DMS114 treated with DMSO at 0.1 percent for 48 hours (cell line): ENCODE results near the gene USP5.
A peak's percentile ranks its signal among the peaks of the same experiment; 100 is the strongest.

Experiments used
- DNase-seq: peaks from one replicate; lab custom pipeline; 2025; ENCODE audit not compliant: unreplicated experiment; lab: John Stamatoyannopoulos, UW

Gene USP5

DNA sequence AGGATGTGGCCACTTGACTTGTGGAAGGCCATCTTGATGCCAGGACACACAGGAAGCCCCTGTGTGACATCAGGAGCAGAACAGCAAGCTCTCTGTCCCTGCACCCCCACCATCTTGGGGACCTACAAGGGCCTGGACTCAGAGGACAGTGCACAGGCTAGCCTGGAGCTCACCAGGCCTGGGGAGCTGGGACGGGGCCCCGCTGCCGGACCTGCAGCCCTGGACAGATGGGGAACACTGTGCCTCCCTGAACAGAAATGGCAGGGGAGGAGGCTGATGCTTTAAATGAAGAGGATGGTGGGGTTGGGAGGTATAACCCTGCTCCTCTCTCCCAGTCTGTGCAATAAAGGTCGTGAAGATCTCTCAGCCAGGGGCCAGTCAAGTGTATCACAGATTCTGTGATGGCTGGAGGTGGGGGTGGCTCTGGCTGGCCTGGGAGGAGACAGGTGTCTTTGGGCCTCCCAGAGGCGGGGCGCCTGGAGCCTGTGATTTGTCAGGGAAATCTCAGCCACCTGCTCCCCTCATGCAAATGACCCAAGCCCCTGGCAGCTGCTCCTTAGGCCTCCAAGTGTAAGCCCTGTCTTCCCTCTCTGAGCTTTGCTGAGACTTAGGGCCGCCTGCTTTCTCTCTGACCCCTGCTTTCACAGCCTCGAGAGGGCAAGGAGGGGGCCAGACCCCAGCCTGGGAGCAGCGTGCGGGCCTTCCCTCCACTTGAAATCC, 12.3 kb upstream of the USP5 start:
- DNase-seq, result no peak

DNA sequence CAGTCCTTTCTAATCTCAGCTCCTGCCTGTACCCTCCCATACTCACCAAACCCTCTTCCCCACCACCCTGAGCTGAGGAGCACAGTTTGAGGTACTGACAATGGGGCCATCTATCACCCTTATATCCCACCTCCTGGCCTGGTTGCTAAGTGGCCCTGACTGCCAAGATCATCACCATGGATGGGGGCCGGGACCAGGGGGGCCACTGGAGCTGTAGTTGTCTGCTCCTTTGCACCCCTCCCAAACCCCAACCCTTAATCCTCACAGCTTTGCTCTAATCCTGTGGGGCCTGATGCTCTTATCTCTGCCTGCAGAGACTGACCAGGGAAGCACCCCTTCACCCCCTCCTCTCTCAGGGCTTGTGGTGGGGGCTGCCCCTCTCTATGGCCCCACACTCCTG, 11.6 kb upstream of the USP5 start:
- DNase-seq, result no peak

DNA sequence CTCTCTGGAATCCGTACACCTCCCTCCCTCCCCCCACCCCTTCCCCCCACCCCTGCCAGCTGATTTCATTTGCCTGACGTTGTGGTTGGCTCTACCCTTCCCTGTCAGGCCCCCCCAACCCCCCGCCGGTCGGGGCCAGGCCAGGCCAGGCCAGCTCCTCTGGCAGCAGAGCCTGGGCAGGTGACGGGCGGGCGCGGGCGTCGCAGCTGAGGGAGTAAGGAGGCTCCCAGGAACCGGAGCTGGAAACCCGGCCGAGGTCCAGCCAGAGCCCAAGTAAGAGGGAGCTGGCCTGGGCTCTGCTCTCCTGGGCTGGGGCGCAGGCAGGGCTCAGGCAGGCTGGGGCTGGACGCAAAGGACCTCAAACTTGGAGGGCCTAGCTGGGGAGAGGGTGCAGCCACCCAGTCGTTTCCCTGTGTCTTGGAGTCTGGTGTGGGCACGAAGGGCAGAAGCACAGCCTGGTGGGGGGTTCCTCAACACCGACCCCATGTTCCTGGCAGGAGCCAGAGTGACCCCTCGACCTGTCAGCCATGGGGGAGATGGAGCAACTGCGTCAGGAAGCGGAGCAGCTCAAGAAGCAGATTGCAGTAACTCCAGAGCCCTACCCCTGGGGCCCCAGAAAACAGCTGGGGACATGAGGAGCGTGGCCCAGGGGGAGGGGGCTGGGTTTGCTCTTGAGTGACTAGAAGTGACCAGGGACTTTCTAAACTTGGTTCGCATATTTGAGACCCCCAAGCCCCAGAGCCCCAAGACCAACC, 11.0 kb upstream of the USP5 start, which contains the start of gene GNB3:
TSS of gene GNB3 (plus strand) at position 165 of the 755 bp plus-strand sequence. CDS start at position 528, 363 bp downstream.
- DNase-seq, result no peak

DNA sequence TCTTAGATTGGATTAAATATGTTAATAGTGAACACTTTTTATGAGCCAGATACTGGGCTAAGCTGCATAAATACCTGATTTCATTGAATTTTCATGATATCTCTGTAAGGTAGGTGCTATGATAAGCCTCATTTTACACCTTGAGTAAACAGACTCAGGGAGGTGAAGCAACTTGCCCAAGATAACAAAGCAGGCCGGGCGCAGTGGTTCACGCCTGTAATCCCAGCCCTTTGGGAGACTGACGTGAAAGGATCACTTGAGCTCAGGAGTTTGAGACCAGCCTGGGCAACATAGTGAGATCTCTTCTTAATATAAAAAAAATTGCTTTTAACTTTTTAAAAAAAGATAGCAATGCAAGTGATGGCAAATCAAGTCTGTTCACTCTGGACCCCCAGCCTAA, 9.9 kb upstream of the USP5 start:
- no peak for DNase-seq

DNA sequence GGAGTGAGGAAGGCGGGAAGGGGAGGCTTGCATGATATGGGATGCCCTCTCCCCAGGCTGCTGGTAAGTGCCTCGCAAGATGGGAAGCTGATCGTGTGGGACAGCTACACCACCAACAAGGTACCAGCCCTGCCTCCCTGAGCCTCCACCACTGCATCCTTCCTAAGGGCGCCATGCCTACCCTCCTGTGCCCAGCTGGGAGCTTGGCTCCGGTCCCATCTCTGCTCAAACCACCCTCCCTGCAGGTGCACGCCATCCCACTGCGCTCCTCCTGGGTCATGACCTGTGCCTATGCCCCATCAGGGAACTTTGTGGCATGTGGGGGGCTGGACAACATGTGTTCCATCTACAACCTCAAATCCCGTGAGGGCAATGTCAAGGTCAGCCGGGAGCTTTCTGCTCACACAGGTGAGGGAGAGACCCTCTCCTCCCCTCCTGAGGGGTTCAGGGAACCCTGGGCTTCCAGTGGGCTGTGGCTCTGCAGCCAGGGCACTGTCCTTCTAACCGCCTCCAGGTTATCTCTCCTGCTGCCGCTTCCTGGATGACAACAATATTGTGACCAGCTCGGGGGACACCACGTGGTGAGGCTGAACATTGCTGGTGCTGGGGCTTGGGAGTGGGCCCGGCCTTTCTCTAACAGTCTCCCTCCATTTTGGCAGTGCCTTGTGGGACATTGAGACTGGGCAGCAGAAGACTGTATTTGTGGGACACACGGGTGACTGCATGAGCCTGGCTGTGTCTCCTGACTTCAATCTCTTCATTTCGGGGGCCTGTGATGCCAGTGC, 8.6 kb upstream of the USP5 start:
- no peak for DNase-seq

DNA sequence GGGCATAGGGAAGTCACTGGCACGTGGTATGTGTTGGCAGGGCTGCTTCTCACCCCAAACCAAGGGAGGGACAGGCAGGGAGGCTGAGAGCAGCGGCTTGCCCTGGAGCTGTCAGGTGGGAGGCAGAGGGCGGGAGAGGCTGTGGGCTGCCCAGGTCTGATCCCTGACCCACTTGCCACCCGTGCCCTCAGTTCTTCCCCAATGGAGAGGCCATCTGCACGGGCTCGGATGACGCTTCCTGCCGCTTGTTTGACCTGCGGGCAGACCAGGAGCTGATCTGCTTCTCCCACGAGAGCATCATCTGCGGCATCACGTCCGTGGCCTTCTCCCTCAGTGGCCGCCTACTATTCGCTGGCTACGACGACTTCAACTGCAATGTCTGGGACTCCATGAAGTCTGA, 6.6 kb upstream of the USP5 start:
- no peak for DNase-seq

DNA sequence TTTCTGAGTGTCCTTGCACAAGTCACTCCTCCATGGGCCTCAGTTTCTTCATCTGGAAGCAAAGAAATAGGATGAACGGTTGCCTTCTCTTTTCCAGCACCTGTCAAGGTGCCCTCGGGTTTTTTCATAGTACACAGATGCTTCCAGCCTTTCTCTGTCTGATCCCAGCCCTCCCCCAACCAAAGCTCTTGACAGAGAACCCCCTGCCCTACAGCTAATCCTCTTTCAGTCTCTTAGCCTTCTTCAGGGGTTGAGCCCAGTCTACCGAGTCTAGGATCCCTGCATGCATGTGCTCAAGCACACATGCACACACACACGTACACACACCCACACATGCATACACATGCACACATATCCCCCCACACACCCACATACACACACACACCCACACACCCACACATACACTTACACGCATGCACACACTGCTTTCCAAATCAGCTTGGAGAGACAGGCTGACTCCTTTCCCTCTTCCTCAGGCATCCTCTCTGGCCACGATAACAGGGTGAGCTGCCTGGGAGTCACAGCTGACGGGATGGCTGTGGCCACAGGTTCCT, 5.6 kb upstream of the USP5 start:
- DNase-seq, result no peak

DNA sequence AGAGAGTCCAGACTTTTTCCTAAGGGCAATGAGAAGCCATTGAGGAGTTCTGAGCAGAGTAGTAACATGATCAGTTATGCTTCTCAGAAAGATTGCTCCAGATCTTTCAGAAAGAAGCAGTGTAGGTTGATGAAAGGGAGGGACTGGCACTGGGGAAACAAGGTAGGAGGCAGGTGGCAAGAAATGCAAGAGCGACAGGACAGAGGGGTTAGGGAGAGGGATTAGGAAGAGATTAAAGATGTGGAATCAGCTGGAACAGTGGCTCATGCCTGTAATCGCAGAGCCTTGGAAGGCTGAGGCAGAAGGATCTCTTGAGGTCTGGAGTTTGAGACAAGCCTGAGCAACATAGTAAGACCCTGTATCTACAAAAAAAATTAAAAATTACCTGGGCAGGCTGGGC, 4.3 kb upstream of the USP5 start:
- DNase-seq, result no peak

DNA sequence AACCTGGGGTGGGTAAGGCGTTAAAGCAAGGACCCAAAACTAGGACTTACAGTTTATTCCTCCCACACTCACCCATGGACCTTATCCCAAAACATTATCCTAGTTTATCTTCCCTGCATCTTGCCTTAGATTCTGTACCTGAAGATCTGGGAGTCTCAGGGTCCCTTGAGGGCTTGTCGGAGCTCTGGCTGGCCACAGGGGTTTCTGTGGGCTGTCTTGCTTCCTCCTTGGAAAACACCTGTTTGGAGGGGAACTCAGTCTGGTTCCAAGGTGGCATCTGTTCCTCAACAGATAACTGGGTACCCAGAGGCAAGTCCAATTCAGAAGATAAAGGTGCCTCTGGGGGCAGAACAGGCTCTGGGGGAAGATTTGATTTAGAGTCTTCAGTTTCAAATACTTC, 2.5 kb upstream of the USP5 start:
- DNase-seq, result no peak

DNA sequence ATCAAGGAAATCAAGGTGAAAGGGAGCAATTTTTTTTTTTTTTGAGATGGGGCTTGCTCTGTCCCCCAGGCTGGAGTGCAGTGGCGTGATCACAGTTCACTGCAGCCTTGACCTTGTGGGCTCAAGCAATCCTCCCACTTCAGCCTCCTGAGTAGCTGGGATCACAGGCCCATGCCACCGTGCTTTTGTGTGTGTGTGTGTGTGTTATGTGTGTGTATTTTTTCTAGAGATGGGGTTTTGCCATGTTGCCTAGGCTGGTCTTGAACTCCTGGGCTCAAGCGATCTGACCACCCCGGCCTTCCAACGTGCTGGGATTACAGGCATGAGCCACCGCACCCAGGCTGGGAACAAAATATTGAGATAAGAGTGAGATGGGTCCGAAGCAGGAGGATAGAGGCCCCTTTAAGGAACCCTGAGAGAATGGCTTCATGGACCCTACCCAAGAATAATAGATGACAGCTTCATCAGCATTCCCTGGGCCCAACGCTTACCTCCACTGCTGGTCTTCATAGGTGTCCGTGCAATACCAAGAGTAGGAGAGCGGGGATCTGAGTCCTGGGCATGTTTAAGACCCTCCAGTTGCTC, 1.9 kb upstream of the USP5 start:
- no peak for DNase-seq

DNA sequence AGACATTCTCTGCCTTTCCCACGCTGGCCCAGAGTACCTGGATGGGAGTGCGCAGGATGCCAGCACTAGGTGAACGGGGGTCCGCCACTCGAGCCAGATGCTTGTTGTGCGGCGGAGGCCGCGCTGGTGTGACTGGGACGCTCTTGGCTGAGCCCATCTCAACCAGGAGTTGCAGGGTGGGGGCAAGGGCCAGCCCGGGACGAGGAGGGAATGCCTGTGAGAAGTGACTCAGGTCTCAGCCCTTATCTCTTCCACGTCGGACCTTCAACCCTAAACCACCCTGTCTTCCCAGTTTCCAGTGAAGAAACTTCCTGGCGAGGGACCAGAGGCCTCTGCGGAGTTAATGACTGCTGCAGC, 1.2 kb upstream of the USP5 start:
- DNase-seq, result no peak

DNA sequence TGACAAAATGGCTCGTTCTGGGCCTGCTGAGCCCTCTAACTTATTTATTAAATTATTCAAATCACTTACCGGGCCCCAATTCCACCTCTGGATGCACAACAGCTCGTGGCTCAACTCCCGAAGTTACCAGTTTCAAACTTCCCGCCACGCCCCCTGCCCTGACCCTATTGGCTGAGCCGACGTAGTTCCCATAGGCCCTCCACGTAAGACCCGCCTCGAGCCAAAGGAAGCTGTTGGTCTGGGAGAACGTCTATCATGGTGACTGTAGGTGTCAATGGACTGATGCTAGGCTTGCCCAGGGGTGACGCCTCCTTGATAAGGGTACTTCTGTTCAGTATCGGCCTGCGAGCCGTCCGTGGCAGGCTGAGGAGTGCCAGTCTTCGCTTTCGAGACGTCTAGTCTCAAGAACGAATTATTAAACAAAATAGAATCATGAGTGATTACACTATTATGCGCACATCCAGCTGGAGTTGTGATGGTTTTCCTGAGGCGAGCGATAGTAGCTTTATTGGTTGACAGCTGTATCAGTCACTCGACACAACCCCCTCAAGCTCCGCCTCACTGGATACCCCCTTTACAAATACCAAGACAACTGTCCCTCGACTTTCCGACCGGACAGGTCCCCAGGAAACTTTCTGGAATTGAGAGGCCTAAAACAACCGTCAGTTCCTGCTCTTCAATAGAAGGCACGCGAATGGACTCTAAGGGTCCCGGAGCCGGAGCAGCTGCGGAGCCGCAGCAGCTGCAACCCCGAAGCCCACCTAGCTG, 613 bp upstream of the USP5 start, which contains the start of gene CDCA3:
TSS of gene CDCA3 (minus strand) at position 134 of the 768 bp plus-strand sequence. CDS start 334 bp downstream, outside the sequence.
- DNase-seq, result peak; percentile 98

DNA sequence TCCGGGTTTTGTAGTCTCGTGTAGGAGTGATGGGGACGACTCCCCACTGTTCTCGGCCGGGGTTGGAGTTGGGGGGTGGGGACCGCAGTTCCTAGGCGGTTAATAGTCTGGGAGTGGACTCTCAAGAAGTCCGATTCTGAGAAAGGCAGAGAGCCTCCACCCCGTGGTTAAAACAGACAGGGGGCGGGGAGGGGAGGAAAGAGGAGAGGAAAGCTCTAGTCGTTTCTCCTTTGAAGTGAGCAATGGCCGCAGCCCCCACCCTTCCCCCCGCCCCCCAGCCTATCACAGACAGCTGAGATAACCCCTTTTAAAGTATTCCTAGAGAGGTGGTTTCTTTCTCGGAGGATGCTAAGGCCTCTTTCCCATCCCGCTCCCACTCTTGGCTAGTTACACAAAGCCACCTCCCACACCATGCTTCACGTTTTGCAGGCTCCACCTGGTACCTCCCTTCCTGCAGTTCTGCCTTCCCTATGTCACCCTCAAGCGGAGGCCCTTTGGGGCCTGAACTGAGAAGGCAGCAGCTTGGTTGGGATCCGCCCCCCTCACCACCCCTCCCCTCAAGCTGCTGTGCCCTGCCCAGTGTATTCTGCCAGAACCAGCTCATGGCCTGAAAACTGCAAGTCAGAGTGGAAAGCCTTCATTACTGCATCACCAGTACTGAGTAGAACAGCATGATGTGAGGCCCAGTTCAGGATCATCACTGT, 853 bp downstream of the USP5 start:
- DNase-seq, result no peak

DNA sequence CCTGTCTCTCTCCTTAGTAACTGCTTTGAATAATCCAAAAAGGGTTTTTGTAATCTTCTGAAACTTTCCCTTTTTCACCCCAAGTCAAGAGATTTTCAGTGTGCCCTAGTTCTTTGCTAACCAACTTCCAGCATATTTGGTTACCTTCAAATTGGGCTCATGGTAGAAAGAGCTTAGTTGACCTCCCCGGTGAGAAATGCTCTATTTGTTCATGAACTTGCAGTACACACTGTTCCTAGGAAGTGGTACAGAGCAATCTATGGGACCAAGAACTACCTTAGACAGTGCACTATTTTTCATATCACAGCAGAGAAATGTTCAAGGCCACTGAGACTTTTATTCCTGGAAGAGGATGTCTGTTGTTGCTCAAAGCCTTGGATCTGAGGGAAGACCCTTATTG, 1.7 kb downstream of the USP5 start:
- no peak for DNase-seq

DNA sequence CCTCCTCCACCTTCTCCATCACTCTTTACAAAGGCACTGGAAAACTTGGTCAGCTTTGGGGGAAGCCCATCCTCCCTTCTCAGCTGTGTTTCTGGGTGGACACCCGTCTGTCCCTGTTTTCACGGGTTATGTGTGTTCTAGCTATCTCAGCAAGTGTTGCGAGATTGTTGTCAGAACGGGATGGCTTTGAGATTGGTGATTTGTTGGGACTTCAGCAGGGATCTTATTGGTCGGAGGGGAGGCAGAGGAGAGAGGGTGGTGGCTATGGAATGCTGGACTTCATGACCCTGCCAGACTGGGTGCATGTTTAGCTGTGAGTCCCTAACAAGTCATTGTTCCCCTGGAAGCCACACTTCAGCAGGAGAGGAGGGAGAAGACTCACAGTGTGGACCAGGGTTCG, 2.1 kb downstream of the USP5 start:
- DNase-seq, result no peak

DNA sequence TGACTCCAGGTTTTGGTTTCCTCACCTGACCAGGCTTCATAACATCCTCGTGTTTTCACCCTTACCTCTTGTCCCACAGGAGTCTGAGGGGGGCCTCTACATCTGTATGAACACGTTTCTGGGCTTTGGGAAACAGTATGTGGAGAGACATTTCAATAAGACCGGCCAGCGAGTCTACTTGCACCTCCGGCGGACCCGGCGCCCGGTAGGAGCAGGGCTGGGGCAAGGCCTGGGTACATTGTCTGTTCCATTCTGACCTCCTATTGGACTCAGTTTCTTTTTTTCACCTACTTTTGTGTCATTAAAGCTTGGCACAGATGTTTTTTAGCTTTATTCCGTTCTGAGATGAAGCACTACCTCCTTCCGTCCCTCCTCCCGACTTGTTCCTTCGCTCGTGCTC, 3.4 kb downstream of the USP5 start:
- no peak for DNase-seq

DNA sequence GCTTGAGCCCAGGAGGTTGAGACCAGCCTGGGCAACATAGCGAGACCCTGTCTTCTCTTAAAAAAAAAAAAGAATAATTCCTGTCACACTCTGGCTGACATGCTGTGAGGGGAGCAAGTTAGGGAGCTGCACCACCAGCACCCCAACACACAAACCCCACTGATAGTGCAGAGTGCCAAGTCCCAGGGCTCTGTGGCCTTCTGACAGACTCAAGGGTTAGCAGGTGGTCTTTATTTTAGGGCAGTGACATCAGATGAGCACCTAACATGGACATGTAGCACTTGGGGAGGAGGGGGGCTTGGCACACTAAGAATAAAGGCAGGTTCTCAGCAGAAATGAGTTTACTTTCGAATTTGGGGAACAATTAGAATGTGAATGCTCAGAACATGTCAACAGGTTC, 6.8 kb downstream of the USP5 start:
- DNase-seq, result no peak

DNA sequence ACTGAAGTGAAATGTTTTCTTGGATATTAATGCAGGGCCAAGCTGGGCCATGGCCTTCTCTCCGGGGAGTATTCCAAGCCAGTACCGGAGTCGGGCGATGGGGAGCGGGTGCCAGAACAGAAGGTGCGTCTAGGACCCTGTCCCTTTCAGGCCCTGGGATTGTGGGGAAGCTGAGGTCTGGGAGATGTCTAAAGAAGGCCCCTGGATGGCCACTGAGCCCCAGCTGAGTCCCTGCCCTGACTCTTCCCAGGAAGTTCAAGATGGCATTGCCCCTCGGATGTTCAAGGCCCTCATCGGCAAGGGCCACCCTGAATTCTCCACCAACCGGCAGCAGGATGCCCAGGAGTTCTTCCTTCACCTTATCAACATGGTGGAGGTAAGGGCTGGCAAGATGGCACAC, 8.2 kb downstream of the USP5 start:
- no peak for DNase-seq

DNA sequence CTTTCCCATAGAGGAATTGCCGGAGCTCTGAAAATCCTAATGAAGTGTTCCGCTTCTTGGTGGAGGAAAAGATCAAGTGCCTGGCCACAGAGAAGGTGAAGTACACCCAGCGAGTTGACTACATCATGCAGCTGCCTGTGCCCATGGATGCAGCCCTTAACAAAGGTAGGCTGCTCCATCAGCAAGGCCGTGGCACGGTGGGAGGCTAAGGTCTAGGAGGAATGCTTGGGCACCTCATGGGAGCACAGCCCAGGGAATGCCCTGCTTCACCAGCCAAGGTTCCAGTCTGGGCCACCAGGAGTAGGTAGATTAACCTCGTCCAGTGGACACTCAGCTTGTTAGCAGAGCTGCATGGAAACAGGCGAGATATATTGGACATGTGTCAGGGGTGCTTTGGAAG, 9.0 kb downstream of the USP5 start:
- DNase-seq, result no peak

DNA sequence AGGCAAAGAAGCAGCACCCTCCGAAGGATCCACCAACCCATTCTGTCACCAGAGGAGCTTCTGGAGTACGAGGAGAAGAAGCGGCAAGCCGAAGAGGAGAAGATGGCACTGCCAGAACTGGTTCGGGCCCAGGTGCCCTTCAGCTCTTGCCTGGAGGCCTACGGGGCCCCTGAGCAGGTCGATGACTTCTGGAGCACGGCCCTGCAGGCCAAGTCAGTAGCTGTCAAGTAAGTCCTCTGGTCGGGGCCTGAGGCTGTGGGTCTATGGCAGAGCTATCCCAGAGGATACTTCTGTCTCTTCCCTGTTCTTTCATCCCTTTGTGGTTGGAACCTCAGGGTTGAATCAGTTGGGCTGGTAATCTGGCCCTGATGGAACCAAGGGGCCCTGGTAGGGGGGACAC, 9.4 kb downstream of the USP5 start:
- no peak for DNase-seq
